Renal pelvis (tissue), 12 donors: Measurements from ENCODE around the gene ZSWIM3. TPM values are rescaled to one million over a fixed set of nuclear protein-coding genes. Genes with fewer than 3 reads are reported as not detected.

Experiments used
- DNase-seq: peaks from one replicate; pipeline ENCODE4 v3.0.0-alpha.2; 2013
- long read RNA-seq, 16 experiments: transcript quantifications; one replicate each; lab custom pipeline, GENCODE V29; 2026
- polyA plus RNA-seq, 3 donors: library from polyadenylated mRNA; unstranded; fragments of 120-200 nt; gene quantifications; one replicate each; pipeline ENCODE4 v1.2.1, GENCODE V29; 2013; ENCODE audit not compliant: insufficient read length in 3 of 3

Gene ZSWIM3
- 1 to 10 TPM; 5.9 to 6.5 (median 6.1) TPM for polyA plus RNA-seq
- long read RNA-seq, donor 1, partial matches to known transcripts, result 226 of 226 reads
- long read RNA-seq, donor 1, other reads (novel, unspliced or antisense), result 0 of 226 reads
- long read RNA-seq, donor 2, result 0 reads
- long read RNA-seq, donor 3, partial matches to known transcripts, result 0 of 3 reads
- long read RNA-seq, donor 3, other reads (novel, unspliced or antisense), result 0 of 3 reads
- long read RNA-seq, donor 4, partial matches to known transcripts, result 0 of 3 reads
- long read RNA-seq, donor 4, other reads (novel, unspliced or antisense), result 0 of 3 reads
- long read RNA-seq, donor 5, result 0 reads
- long read RNA-seq, donor 6, partial matches to known transcripts, result 0 of 1 reads
- long read RNA-seq, donor 6, other reads (novel, unspliced or antisense), result 0 of 1 reads
- long read RNA-seq, donor 7, transcript ZSWIM3-201 (2 exons, 2,773 nt), result major isoform, 5 of 5 reads
- long read RNA-seq, donor 7, partial matches to known transcripts, result 0 of 5 reads
- long read RNA-seq, donor 7, other reads (novel, unspliced or antisense), result 0 of 5 reads
- long read RNA-seq, donor 8, partial matches to known transcripts, result 0 of 2 reads
- long read RNA-seq, donor 8, other reads (novel, unspliced or antisense), result 0 of 2 reads
- long read RNA-seq, donor 9, transcript ZSWIM3-201 (2 exons, 2,773 nt), result major isoform, 5 of 5 reads
- long read RNA-seq, donor 9, partial matches to known transcripts, result 0 of 5 reads
- long read RNA-seq, donor 9, other reads (novel, unspliced or antisense), result 0 of 5 reads
- long read RNA-seq, donor 10, partial matches to known transcripts, result 5 of 7 reads
- long read RNA-seq, donor 10, other reads (novel, unspliced or antisense), result 0 of 7 reads
- long read RNA-seq, donor 11, result 0 reads
- long read RNA-seq, donor 12, partial matches to known transcripts, result 0 of 2 reads
- long read RNA-seq, donor 12, other reads (novel, unspliced or antisense), result 0 of 2 reads
- long read RNA-seq, donor 13, result 0 reads
- long read RNA-seq, donor 14, partial matches to known transcripts, result 0 of 1 reads
- long read RNA-seq, donor 14, other reads (novel, unspliced or antisense), result 0 of 1 reads
- long read RNA-seq, donor 15, partial matches to known transcripts, result 0 of 4 reads
- long read RNA-seq, donor 15, other reads (novel, unspliced or antisense), result 0 of 4 reads
- long read RNA-seq, donor 16, partial matches to known transcripts, result 0 of 1 reads
- long read RNA-seq, donor 16, other reads (novel, unspliced or antisense), result 0 of 1 reads

DNA sequence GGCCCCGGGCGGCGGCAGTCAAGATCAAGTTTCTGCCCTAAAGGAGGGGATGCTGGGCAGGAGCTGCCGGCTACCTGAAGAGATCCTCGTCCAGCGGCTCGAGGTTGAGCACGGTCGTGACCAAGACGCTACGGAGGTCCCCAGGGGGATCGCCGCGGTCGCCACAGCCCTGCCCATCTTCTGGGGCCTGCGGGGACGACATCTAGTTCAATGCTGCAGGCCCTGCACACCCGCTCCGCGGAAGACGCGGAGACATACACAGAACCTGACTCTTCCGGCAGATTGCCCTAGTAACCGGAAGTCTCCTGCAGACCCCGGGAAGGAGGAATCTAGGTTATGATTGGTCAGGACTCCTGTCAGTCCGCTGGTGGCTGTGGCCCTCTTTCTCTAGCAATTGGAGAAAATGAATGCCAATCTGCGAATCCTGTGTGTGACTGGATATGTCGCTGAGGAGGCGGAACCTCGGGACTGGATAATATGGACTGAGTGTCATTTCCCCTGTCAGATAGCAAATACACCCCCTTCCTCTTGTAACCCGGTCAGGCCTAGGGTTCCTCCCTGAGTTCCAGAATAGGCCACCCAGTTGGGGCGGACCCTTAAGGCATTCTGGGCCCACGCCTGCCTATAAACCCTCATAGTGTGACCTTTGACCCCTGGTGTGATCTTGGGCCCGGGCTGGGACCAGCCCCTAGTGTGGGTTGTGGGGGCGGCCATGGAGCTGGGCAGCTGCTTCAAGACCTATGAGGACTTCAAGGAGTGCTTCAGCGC is at the start of gene ZSWIM3, which contains the start of gene ACOT8:
TSS of gene ZSWIM3 (plus strand) at position 501 of the 768 bp plus-strand sequence. CDS start at position 713, 212 bp downstream.
TSS of gene ACOT8 (minus strand) at position 279 of the 768 bp plus-strand sequence. CDS start at position 202, 77 bp downstream.
- DNase-seq, result peak; percentile 100

DNA sequence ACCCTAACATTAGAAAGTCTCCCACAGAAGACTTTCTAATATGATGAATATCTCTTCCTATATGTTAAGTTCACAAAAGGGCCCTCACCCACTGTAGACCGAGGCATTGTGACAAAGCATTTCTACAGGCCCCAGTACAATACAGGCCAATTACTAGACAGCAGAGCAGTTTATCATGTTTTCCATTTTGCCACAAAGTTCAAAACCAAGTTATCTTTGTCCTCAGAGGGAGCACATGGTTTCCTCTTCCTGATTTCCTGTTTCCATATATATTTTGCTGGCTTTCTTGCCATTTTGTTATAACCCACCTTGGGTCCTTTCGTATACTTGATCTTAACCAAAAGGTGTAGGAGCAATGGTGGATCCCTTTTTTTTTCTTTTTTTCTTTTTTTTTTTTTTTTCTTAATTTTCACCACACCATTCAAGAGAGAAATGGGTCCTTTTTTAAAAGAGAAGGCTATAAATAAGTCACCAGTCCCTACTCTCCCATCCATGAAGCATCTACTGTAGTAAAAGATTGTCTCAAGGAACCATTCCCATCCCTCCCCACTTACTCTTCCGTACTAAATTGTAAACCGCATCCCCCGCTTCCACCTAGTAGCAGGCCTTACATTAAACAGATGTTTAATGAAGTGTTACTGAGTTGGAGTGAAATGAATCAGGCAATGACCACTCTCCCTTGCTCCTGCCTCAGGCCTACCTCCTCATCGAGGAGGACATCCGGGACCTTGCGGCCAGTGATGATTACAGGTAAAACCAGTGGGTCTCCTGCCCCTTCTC is 47.0 kb upstream of the ZSWIM3 start:
- peak; percentile 45 for DNase-seq

DNA sequence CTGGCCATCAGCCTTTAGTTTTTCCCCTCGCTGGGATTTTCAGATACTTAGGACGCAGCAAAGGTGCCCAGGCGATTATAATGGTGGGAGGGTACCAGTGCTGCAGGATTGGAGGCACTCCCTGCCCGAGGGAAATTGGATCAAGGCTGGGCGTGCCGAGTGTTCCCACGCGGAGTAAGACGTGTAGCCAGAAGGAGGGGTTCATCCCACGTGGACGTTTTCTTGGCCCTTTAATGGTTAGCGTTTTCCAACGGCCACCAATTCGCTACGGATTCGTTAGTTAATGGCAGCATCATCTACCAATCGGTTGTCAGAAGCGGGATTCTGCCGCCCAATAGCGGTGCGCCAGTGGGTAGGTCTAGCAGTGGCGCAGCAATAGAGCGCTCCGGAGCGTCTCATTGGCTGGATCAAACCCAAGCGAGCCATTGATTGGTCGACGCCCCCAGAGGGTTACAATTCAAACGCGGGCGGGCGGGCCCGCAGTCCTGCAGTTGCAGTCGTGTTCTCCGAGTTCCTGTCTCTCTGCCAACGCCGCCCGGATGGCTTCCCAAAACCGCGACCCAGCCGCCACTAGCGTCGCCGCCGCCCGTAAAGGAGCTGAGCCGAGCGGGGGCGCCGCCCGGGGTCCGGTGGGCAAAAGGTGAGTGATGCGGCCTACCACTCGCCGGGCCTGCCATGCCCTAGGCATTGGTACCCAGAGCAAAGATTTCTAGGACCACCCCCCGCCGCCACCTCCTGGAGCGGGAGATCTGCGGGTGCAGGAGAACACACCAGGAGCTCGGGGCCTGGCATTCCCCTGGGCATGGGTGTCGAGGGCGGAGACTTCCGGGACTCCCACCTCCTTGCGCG is 45.0 kb upstream of the ZSWIM3 start, which contains the start of gene UBE2C:
TSS of gene UBE2C (plus strand) at position 488 of the 849 bp plus-strand sequence. CDS start at position 540, 52 bp downstream.
- peak; percentile 99 for DNase-seq

DNA sequence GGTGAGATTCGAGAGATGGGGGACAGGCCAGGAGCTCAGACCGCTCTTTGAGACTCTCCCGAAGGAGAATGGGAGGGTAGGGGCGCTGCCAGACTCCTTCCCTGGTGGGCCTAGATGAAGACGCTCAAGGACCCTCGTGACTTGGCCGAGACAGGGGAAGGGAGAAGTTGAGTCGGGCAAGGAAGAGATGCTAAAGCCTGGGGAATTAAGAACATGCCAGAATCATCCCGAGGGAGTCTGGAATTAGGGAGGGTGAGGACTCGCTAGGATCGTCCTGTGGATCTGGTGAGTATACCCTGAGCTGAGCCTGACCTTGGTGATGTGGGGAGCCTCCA is 44.4 kb upstream of the ZSWIM3 start:
- DNase-seq, result no peak

DNA sequence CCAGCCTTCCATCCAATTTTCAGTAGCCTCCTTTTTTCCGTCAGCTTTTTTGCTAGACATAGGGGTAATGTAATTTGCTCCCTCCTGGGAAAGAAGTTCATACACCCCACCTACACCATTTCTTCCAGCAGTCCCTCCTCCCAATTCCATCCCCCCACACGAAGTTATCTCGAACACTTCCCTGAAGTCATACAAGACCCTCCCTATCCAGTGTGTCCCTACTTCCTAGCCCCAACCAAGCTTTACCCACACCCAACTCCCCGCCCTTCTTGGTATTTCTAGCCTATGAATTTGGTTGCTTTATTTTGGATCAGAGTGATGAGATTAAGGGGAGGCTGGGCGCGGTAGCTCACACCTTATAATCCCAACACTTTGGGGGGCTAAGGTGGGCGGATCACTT is 43.9 kb upstream of the ZSWIM3 start:
- DNase-seq, result no peak

DNA sequence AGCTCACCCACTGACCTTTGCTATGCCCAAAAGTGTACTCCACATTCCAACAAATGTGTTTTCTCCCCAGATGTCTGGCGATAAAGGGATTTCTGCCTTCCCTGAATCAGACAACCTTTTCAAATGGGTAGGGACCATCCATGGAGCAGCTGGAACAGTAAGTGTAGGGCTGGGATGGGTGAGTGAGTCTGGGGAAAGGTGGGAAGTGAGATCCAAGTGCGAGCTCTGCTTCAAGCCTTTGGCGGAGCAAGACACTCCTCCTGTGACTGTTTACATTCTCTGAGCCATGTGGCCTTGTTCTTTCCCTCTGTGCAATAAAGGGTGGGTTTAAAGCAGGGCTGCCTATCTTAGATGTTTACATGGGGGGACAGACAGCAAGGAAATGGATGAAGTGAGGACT is 43.1 kb upstream of the ZSWIM3 start:
- DNase-seq, result no peak

DNA sequence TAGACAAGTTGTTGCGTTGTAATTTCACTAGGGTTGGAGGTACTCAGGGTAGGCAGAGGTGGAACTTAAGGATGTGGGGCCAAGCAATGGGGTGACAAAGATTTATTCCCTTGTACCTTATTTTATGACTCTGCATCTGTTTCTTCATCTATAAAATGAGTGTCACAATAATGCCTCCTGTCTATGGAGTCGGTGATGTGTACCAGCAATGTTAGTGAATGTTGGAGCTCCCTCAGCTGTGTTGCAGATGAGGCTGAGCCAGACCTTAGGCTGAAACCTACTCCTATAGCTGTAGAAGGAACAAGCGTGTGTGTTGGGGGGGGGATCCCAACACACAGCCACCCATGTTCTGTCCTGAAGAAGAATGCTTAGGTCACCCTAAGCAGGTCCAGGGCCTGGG is 40.5 kb upstream of the ZSWIM3 start:
- no peak for DNase-seq

DNA sequence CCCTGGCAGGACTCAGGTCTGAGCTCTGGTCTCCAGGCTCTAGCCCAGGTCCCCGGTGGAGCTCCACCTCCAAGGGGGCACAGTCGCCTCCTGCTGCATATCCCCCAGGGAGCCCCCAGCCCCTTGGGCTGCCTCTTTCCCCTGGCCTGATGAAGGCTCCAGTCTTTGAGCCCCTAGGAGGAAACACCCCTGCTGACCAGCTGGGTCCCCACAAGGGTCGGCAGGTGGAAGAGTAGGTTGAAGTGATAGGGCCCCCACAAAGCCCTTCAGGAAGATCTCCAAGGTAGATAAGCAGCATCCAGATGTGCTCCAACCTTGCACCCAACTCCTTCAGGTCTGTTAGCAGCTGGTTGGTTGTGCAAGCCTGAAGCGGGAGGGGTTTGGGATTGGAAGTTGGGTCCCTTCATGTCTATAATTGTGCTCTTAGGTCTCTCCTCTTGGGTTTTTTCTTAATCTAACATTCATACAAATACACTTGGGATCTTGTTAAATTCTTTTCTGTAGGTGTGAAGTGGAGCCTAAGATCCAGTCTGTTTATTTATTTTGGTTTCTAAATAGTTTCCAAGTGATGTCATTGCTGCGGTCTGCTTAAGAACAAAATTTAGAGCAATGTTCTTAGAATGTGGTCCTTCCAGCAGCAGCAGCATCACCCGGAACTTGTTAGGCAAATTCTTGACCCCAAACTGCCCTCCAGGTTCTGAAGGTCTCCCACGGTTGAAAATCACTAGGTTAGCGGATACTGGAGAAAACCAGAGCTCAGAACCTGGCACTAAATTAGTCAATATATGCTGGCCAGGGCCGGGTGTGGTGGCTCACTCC is 39.8 kb upstream of the ZSWIM3 start:
- no peak for DNase-seq

DNA sequence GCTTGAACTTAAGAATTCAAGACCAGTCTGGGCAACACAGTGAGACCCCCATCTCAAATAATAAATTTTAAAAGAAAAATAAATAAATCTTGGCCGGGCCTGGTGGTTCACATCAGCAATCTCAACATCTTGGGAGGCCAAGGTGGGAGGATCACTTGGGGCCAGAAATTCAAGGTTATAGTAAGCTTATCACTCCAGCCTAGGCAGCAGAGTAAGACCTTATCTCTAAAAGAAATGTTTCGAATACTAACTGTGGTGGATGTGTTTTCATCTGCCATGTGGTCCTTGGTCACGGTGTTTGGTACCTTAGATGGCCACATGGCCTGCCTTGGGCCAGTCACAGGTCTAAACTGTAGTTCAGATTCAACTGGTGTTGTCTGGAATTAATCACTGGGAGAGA is 39.2 kb upstream of the ZSWIM3 start:
- DNase-seq, result no peak

DNA sequence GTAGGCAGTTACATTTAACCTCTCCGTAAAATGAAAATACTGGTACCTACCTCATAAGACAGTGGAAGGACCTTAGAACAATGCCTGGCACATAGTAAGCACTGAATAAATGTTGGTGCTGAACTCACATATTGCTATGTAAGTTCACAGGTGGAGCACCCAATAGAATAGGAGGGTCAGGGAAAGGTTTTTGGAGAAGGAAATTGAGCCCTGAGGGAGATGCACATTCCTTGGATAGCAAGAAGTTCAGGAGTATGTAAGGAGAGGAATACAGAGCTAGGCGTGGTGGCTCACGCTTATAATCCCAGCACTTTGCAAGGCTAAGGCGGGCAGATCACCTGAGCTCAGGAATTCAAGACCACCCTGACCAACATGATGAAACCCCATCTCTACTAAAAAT is 37.9 kb upstream of the ZSWIM3 start:
- DNase-seq, result no peak

DNA sequence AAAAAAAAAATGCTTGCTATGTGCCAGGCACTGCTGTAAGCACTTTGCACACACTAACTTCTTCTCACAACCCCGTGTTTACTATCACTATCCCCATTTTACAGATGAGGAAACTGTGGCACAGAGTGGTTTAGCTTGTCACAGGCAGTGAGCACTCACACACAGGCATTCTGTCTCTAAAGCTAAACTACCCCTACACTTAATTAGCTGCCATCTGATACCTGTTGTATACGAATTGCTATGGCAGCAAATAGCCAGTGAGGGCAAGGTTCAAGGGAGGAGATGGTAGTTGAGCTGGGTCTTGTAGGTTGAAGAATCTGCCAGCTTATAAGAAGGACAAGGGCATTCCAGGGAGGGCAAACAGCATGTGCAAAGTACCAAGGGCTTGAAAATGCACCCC is 35.5 kb upstream of the ZSWIM3 start:
- no peak for DNase-seq

DNA sequence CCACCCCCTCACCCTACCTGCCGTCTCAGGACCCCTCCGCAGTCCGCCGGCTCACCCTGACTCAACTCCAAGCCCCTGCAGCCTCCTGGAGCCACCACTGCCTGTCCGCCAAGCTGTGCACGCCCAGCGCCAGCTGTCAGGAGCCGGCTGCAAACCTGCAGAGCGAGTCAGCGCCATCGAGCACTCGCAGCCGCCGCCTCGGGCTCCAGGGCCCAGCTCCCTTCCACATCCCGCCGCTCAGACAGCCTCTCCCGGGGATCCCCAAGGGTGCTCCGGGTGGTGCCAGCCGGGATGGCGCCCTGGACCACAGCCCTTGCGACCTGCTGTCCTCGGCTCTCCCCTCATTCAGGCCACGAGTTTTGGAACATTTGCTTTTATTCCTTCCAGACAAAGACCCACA is 34.6 kb upstream of the ZSWIM3 start:
- DNase-seq, result no peak

DNA sequence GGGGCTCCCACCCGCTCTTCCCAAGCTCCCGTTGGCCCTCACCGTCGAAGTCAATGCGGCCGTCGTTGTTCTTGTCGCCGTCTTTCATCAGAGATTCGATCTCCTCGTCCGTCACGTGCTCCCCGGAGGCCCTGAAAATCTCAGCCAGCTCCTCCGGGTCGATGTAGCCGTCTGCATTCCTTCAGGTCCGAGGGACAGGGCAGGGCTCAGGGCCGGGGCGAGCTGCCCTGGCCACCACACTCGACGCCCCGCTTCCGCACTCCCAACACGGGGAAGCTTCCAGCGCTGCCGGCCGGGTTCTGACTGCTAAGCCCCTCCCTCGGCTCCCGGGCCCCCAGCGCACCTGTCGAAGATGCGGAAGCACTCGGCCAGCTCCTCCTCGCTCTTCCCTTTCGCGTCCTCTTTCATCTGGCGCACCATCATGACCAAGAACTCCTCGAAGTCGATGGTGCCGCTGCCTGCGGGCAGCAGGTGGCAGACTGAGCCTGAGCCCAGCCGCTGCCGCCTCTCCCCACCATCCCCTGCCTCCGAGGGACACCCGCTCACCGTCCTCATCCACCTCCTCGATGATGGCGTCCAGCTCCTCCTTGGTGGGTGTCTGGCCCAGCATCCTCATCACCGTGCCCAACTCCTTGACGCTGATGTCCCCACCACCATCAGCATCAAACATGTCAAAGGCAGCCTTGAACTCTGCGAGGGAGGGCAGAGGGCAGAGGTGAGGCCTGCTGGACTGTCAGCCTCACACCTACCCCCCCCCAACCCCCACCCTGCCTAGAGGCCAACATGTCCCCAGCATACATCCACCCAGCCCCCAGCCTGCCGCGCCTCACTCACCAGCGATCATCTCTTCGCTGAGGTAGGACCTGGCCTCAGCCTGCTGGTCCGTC is 33.2 kb upstream of the ZSWIM3 start:
- DNase-seq, result no peak

DNA sequence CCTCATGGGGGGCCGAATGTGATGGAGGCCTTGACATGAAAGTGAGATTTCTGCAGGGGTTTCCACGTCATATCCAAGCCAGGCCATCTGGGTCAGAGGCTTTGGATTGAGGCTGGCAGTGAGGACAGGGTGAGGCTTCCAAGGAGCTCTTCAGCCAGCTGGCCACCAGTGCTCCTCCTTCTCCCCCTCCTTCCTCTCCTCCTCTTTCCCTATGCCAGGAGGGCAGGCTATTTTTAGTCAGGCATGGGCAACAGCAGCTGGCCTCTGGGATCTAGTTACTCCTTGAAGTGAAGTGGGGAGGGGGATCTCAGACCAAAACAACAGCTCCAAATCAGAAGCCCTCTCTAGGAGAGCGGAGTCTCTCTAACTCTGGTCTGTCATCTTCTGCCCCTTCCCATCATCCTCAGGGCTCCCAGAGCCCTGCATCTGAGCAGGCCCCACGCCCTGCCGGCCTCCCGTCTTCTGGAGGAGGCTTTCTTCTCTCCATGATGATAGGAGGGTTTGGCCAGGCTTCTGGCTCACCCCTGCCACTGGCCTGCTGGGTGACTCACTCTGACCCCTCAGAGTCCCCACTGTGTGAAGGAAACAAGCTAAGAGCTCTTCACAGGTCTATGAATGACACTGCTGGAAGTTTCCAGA is 30.9 kb upstream of the ZSWIM3 start:
- no peak for DNase-seq

DNA sequence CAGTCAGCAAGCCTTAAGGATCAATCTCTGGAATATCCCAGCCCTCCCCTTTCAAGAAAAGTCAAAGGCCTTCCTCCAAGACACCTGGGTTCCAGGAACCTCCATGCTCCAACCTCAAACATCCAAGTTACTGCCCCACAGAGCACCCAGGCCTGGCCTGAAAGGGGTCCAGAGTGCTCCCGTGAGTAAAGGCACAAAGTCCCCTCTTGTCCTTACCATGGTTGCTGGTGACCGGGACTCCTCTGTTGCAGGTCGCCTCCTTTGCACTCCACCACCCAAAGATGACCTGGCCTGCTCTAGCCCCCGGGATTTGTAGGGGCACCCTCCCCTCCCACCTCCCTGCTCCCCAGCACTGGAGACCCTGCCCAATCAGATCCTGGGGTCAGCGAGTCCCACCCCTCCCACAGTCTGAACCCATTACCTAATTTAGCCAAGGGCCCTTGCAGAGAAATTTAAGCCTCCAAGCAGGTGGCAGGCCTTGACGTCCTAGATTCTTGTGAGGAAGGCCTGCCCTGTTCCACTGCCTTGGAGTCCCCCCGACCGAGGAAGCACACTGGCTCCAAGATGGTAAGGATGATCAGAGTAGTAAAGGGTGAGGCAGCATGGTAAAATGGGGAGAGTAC is 30.3 kb upstream of the ZSWIM3 start, which contains the start of gene TNNC2:
TSS of gene TNNC2 (minus strand) at position 283 of the 623 bp plus-strand sequence. CDS start at position 219, 64 bp downstream.
- no peak for DNase-seq

DNA sequence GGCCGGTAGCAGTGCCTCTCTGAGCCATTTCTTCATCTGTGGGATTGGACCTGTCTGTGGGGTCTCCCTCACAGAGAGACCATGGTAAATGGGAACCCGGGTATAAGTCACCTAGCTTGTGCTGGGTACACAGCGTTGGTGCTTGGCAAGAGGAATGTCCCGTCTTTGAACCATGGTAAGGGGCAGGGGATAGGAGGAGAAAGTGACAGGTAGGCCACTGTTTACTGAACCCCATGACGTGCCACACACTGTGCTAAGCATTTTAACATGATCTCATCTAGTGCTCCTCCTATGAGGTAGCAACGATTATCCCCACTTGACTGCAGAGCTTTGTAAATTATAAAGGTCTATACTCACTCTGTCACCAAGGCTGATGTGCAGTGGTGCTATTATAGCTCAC is 29.7 kb upstream of the ZSWIM3 start:
- no peak for DNase-seq
